Raji (cell line): ENCODE results near the gene IGSF21.

Source experiments
- POLR2A ChIP-seq: IDR thresholded peaks from 2 replicates; pipeline ENCODE4 v1.6.1; 2011; ENCODE audit warnings: low read depth, low read length, control low read depth; ENCODE audit not compliant: insufficient read depth

Gene IGSF21

DNA sequence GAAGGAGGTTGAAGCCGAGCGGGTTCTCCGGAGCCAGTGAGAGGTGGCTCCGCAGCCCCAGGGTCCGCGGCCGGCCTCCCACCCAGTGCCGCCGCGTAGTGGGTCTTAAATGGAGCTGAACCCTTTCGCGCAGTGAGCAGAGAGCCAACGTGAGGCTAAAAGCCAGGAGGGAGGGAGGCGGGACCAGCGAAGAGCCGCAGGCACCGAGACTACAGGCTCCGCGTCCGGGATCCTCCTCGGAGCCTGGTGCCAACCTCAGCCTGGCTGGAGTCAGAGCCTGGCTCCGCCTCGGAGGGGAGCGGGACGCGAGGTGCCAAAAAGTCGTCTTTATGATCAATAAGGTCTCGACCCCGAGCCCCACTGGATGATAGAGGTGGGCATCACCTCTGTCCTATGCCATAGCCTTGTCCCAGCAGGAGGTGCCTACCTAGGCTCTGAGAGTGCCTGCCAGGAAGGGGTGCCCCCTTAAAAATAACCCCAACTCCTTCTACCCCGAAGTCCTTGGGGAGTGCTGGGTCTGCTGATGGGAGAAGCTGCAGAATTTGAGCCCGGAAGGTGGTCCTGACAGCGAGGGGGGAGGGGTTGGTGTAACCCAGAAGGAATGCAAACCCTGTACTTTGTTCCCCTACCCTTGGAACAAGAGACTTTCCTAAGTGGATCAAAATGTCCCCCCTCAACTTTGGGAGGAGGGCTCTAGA, 1.6 kb downstream of the IGSF21 start:
- TF ChIP-seq POLR2A, result no peak

DNA sequence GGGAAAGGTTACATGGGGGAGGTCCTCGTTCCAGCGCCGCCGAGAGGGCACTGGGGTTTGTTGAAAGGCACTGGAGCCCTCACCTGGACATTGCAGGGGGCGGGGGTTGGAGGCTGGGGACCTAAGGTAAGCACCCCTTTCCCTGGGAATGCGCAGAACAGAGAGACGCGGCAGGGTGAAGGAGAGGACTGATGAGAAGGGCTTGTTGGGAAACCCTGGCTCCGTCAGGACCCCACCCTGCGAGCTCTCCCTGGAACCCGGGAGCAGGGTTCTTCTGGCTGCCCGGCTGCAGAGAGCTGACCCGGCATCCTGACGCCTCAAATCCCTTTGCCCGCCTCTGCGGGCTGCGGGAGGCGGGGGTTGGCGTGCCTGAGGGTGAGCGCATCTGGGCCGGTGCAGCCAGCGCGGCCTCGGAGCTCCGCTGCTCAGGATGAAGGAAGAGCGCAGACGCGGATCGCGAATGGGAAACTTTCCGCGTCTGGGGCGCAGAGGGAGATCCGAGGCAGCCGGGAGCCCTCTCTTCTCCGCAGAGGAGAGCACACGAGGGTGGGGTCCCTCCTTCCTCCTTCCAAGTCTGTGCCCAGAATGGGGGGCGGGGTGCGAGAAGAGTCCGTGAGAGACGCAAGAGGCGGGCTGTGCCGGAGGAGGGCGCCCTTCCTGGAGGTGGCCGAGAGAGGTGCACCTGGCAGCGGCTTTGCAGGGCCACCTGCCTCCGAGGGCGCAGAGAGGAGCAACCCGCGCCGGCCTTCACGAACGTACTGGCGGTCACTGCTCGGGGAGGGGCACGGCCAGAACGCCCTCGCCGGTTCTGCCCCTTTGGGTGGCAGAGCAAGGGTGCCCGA, 2.4 kb downstream of the IGSF21 start:
- no peak for TF ChIP-seq POLR2A

DNA sequence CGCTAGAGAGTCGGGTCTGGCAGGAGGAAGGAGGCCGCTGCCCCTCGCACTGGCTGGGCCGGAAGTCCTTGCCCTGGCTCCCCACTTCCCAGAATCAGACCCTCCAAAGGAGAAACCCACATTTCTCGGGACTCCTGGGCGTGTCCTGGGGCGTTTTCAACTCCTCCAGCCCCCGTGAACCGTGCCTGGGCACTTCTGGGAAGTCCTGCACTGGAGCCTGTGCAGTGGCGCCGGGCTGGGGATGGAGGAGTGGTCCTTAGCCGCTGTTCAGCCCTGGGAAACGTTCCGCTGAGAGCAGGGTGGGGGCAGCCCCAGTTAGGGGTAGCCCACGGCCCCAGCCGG, 3.0 kb downstream of the IGSF21 start:
- no peak for TF ChIP-seq POLR2A

DNA sequence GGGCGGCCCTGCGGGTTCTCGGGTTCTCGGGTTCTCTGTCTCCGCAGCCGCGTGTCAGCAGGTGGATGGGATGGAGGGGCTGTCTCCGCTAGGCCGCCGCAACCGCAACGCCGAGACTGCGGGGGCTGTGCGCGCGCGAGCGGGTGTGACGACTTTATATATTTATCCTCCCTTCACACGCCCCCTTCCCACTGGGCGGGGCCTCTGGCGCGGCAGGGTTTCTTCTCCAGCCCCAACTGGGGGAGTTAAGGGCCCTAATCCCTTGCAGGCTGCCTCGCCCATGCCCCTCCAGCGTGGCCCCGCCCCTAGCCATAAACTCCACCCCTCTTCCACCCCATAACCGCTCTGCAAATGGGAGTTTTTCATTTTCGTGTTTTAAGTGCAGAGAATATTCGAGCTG, 3.4 kb downstream of the IGSF21 start:
- TF ChIP-seq POLR2A, result no peak

DNA sequence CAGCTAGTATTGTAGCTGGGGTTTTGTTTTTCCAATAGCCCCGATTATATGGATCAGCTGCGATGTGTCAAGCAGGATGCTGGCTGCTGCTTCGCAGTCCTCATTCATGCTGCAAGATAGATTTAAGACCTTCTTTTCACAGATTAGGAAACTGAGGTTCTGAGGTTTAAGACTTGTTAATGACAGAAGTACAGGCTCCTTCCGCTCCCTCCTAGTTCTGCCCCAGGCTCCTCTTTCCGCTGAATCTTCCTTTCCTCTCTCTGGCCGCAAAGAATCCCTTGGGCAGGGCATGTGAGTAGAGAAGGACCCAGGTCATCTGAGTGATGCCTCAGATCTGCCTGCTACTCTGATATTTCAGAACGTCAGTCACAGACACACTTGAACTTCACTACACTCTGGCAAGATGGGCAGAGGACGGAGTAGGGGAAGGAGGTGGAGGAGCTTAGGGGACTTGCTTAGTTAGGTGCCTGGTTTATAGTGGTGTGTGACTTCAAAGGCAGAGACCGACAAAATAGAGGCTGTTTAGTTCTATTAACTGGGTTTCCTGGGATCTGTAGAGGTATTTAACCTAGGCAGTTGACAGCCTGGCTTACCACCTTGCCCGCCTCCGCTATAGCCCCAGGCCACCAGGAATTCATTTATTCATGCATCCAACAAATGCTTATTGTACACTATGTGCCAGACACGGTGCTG, 4.2 kb downstream of the IGSF21 start:
- TF ChIP-seq POLR2A, result no peak

DNA sequence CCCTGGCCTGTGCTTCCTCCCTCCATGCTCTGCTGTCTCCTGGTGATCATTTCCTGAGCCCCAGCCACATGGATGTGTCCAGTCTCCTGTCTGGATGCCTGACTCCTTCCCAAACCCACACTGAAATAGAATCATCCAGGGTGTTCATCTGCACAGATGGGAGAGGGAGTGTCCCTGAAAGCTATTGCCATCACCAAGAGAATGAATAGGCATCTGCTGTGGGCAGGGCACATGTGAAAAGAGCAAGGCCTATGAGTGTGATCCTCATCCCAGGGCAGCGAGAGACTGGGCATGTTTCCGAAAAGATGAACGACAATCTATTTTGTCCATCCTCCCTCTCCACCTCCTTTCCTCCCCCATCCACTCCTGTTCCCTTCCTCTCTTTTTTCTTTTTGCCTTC, 5.0 kb downstream of the IGSF21 start:
- no peak for TF ChIP-seq POLR2A

DNA sequence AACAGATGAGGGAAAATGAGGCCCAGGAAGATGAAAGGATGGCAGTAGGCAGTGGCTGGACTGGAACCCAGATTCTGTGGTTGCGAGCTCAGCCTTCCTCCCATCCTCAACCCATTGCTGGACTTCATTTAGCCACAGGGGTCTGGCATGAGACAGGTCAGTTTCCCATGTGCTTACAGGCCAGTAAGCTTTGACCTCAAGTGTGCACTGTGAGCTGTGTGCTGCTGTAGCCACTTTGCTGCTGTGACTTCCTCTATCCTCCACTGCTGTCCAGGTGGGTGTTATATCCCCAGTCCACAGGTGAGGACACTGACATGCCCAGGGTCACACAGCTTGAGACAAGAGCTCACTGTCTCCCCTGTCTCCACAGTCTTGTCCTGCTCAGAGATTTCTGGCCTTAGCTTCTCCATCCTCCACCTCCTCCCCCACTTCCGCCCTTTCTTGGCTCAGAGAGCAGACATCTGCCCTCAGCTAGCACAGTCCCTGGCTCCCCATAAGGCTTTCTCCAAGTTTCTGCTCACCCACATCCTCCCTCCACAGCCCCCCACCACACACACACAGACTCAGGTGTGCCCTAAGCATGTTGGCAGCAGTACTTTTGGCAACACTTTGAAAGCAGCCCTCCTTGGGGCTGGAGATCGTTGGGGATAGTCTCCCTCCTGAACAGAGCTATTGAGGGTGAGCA, 7.3 kb downstream of the IGSF21 start:
- TF ChIP-seq POLR2A, result no peak

DNA sequence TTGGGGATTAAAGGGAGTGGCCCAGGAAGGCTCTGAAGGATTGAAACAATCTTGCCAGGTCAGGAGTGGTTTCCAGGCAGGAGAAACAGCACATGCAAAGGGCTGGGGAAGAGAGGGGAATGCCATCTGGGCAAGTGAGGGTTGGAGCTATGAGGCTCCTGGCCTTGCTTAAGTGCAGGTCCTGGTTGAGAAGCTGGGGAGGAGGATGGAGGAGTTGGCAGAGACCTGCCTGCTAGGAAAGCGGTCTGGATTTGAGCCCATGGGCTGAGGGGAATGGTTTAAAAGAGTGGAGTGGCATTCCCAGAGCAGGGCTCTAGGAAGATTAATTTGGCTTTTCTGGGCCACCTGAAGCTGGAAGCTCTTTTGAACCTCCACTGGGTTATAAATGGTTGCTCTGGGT, 9.2 kb downstream of the IGSF21 start:
- no peak for TF ChIP-seq POLR2A

DNA sequence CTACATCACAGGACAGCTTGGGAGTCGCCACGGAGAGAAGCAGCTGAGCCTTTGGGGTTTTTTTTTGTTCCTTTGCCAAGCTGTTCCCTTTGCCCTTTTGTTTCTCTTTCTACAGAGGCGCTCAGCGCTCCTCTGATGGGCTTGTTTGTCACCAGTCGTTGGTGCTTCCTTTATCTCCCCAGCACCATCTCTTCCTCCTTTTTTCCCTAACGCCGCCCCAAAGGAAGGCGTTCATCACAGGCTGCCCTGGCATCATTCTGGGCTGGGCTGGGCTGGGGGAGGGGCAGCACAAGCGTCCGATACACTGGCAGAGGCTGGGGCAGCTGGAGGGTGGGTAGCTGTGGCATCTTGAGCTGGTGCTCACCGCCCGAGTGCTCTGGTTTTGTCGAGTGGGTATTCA, 10.5 kb downstream of the IGSF21 start:
- no peak for TF ChIP-seq POLR2A

DNA sequence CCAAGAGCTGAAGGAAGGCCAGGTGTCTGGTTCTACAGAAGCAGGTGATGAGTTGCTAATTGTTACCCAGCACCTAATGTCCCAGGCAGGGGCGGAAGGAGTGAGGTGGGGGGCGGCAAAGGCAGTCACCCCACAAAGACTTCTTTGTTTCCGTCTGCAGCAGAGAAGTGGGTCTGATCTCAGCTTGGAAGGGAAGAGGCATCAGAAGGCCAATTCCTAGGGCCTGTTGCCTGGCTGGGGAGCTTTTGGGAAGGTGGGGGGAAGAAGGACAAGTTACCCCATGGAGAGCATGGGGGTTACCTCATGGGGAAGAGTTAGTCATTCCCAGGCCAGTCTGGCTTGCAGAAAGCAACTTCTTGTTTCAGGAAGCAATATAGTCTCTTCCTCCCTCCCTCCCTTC, 10.9 kb downstream of the IGSF21 start:
- no peak for TF ChIP-seq POLR2A

DNA sequence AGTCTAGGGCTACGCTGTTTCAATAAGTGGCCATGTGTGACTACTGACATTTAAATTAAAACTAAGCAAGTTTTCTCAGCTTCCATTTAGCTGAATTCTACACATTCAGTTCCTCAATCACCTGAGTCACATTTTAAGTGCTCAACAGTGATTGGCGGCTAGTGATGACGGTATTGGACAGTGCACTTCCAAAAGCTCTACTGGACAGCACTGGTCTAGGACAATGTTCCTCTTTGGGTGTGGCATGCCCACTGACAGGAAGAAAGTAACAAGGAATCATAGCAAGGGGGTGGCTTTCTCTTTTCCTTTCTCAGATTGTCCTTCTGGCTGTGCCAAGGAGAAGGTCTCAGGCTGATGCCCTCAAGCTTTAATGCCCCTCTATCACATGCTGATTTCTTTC, 11.7 kb downstream of the IGSF21 start:
- no peak for TF ChIP-seq POLR2A

DNA sequence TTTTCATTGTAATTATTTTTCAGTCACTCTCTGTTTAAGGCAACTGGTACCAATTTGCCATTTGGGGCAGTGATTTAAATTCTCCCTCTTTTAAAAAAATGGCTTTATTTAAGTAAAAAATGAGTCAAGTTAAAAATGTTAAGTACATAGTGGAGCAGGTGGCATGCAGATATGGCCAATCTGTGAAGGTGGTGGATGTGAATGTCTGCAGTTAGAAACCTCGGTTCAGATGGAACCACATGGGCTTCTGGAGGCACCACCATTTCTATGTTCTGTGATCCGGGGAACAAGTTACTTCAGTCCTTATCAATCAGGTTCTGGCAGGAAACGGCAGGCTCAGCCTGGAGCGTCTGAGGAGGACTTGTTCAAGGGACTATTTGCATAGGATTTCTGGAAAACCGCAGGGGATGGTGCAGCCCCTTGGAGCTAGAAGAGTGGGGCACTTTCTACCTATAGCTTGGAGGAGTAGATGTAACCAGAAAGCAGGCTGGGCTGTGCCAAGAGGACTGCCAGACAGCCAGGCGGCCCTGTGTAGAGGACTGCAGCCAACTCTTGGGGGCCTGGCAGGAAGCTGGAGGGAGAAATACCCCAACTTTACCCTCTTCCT, 12.3 kb downstream of the IGSF21 start:
- TF ChIP-seq POLR2A, result no peak

DNA sequence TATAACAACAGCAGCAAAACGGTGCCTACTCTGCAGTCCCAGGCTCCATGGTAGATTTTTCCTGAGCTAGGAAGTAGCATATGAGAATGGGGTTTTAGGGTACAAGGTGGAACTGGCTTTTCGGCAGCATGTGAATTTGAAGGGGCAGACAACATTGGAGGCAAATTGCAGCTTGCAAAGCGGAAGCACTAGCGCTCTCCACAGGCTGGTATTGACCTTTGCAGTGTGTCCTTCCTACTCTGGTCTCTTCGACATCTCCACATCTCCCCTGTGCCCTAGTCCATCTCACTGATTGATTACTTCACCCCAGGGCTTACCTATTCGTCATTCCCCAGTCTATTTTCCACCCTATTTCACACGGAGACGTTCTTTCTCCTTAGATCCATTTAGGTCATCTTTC, 13.0 kb downstream of the IGSF21 start:
- no peak for TF ChIP-seq POLR2A

DNA sequence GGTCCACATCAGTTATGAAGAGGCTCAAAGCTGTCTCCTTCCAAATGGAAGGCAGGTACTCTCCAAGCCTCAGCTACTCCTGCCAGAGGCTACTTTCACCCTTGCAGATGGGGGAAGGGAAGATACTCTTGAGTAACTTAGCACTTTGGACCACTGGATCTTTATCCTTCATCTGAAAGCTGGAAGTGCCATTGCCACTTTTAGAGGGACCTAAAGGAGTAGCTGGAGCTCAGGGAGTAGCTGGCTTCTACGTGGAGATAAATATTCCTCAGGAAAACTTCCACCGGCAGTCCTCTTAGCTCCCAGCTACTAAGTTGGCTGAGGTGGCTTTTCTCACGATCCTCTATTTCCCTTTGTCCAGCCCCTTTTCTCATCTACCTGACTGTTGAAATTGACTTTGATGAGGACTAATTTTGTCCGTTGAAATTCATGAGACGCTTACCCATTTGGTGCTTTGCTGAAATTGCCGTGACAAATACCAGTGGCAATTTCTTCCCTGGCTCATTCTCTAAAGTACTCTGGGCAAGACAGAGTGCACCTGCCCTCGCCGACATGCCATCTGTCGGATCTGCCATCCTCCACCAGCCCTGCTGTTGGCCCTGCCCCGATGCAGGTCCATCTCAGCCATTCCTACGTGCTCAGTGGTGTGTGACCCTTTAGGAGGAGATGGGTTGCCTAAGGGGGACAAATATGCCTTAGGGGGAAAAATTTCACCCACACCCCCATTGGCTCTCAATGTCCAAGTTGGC, 13.6 kb downstream of the IGSF21 start:
- no peak for TF ChIP-seq POLR2A
